ENCODE data around the gene NT5DC4.
A peak's percentile ranks its signal among the peaks of the same experiment; 100 is the strongest.

Gene NT5DC4

GRCh38 chr2:112754564-112754963 lies 33.7 kb downstream of the NT5DC4 start:
- DNase-seq (ENCODE audit: low read depth), result no peak

- DNase-seq (ENCODE audit: low read depth), result no peak
Observed at GRCh38 chr2:112755444-112755843, 34.6 kb downstream of the NT5DC4 start.

- no peak for DNase-seq (ENCODE audit: low read depth)
Observed at GRCh38 chr2:112756207-112756606, 35.4 kb downstream of the NT5DC4 start.

GRCh38 chr2:112757265-112757664 lies 36.4 kb downstream of the NT5DC4 start:
- no peak for DNase-seq (ENCODE audit: low read depth)

- DNase-seq (ENCODE audit: low read depth), result no peak
Observed at GRCh38 chr2:112758711-112759110, 37.9 kb downstream of the NT5DC4 start.

GRCh38 chr2:112760149-112760548 lies 39.3 kb downstream of the NT5DC4 start:
- DNase-seq (ENCODE audit: low read depth), result no peak

- DNase-seq (ENCODE audit: low read depth), result no peak
Observed at GRCh38 chr2:112762276-112762675, 41.5 kb downstream of the NT5DC4 start.

GRCh38 chr2:112764071-112765044 lies 43.5 kb downstream of the NT5DC4 start, which contains the start of gene CKAP2L:
Gene CKAP2L (minus strand): TSS chr2:112764609. CDS start chr2:112764598, 11 bp downstream.
- peak; percentile 91 for DNase-seq (ENCODE audit: low read depth)

GRCh38 chr2:112765251-112765650 lies 44.4 kb downstream of the NT5DC4 start:
- no peak for DNase-seq (ENCODE audit: low read depth)

GRCh38 chr2:112767693-112768330 lies 47.0 kb downstream of the NT5DC4 start:
- no peak for DNase-seq (ENCODE audit: low read depth)

GRCh38 chr2:112768432-112768831 lies 47.6 kb downstream of the NT5DC4 start:
- DNase-seq (ENCODE audit: low read depth), result no peak

GRCh38 chr2:112772322-112772721 lies 51.5 kb downstream of the NT5DC4 start:
- DNase-seq (ENCODE audit: low read depth), result no peak

GRCh38 chr2:112772911-112773475 lies 52.2 kb downstream of the NT5DC4 start:
- no peak for DNase-seq (ENCODE audit: low read depth)

- DNase-seq (ENCODE audit: low read depth), result no peak
Observed at GRCh38 chr2:112773556-112773955, 52.7 kb downstream of the NT5DC4 start.

- no peak for DNase-seq (ENCODE audit: low read depth)
Observed at GRCh38 chr2:112774536-112775285, 53.9 kb downstream of the NT5DC4 start.

- DNase-seq (ENCODE audit: low read depth), result no peak
Observed at GRCh38 chr2:112776113-112776512, 55.3 kb downstream of the NT5DC4 start.

GRCh38 chr2:112777036-112777435 lies 56.2 kb downstream of the NT5DC4 start:
- DNase-seq (ENCODE audit: low read depth), result no peak

GRCh38 chr2:112779598-112779997 lies 58.8 kb downstream of the NT5DC4 start:
- DNase-seq (ENCODE audit: low read depth), result no peak

GRCh38 chr2:112782234-112782799 lies 61.5 kb downstream of the NT5DC4 start:
- DNase-seq (ENCODE audit: low read depth), result no peak

- DNase-seq (ENCODE audit: low read depth), result no peak
Observed at GRCh38 chr2:112783187-112783714, 62.4 kb downstream of the NT5DC4 start.
